Measurements from ENCODE around the gene SH3BP4. TPM values are rescaled to one million over a fixed set of nuclear protein-coding genes. Genes with fewer than 3 reads are reported as not detected.

The SH3BP4 gene
- total and polyA plus RNA-seq, 10 of the 15 experiments (the other 5 are each of a cell fraction or from before 2014, with no cell fraction given), result 0.03 to 0.36 TPM; not detected in 8

GRCh38 chr2:234970099-234970440, 18.3 kb downstream of the SH3BP4 start:
- Histone ChIP-seq H4K20me1 (ENCODE audit: control insufficient read depth, insufficient read depth) (no peaks in the 10 kb centered on the region), H3K9ac (ENCODE audit: control insufficient read depth, insufficient read depth, low read length) (no peak overlapping the region), H3K9me3 (replicated peaks; ENCODE audit: control insufficient read depth, insufficient read depth, low read length) (no peaks in the 10 kb centered on the region), H3K27me3 (replicated peaks in 1 of 2; ENCODE audit: control insufficient read depth in 2 of 2, insufficient read depth in 2 of 2, low read length in 1 of 2) (no peaks in the 10 kb centered on the region), H3K36me3 (ENCODE audit: control insufficient read depth in 2 of 2, insufficient read depth in 2 of 2, low read length in 1 of 2) (no peaks in the 10 kb centered on the region), H3K4me2 (ENCODE audit: control insufficient read depth, insufficient read depth) (no peak overlapping the region), H3K79me2 (ENCODE audit: control insufficient read depth, insufficient read depth, low read length) (no peaks in the 10 kb centered on the region), H2AFZ (ENCODE audit: control insufficient read depth, low read depth, low read length) (no peak overlapping the region), H3K27ac (ENCODE audit: control insufficient read depth, insufficient read depth) (no peak overlapping the region), H3K4me1 (ENCODE audit: control insufficient read depth, insufficient read depth, low read length) (no peaks in the 10 kb centered on the region), H3K4me3 (no peak overlapping the region)
- ChIA-PET CTCF (no interaction called here), SMC1A (ENCODE audit: uncharacterized antibody, unreplicated experiment) (no interaction called here), RAD21 (ENCODE audit: unreplicated experiment) (no interaction called here), POLR2A (no interaction called here)
- FAIRE-seq, result no peak
- in situ Hi-C loops (cut with MboI), result no loop called here
- WGBS (ENCODE audit: insufficient coverage, insufficient replicate concordance, low lambda C conversion rate, missing lambda C conversion rate), result 55% methylated on average over 7 of the region's 7 CpGs
- DNase-seq (ENCODE audit: low read depth, low spot score), result no peak
- BruUV-seq (replicated peaks), result no TSS peak
- TF ChIP-seq RAD51 (IDR thresholded peaks at IDR 0.05) (no peak), HDGF (IDR thresholded peaks at IDR 0.05) (no peak), POLR2A (IDR thresholded peaks at IDR 0.05; ENCODE audit: low read depth, low read length) (no peak), PAX5 (IDR thresholded peaks at IDR 0.05; ENCODE audit: borderline replicate concordance, low read depth, low read length) (no peak), NRF1 (conservative IDR thresholded peaks at IDR 0.05; ENCODE audit: low read depth, low read length) (no peak), NR2C1 (IDR thresholded peaks at IDR 0.05) (no peak), ZNF384 (IDR thresholded peaks at IDR 0.05; ENCODE audit: borderline replicate concordance, low read depth, low read length) (no peak), ATF3 (IDR thresholded peaks at IDR 0.05; ENCODE audit: borderline replicate concordance, extremely low read depth, low read depth, low read length) (no peak), E2F8 (IDR thresholded peaks at IDR 0.05; ENCODE audit: low read depth, partially characterized antibody) (no peak), EZH2 (IDR thresholded peaks at IDR 0.05; ENCODE audit: borderline replicate concordance, control insufficient read depth, low read depth, low read length) (no peak), PBX3 (IDR thresholded peaks at IDR 0.05; ENCODE audit: insufficient replicate concordance, low read depth, low read length) (no peak), HSF1 (IDR thresholded peaks at IDR 0.05; ENCODE audit: low read depth, low read length) (no peak), BMI1 (IDR thresholded peaks at IDR 0.05; ENCODE audit: borderline replicate concordance) (no peak), PKNOX1 (IDR thresholded peaks at IDR 0.05) (no peak)
- no peak for ATAC-seq
- intact Hi-C loops (cut with micrococcal nuclease; ENCODE audit: unreplicated experiment), result no loop called here

Data from GM12878 (cell line).